Type B pancreatic cell (in vitro differentiated cells): ENCODE results near the gene MTERF4. TPM values are rescaled to one million over a fixed set of nuclear protein-coding genes. Genes with fewer than 3 reads are reported as not detected.

Experiments used
- DNase-seq: peaks from one replicate; pipeline ENCODE4 v3.0.0; 2021; ENCODE audit warnings: mixed read lengths; ENCODE audit not compliant: unreplicated experiment; ENCODE audit errors: extremely low spot score
- H3K27ac Mint-ChIP-seq: 2 replicates; pipeline ENCODE4 v1.8.0; 2021; ENCODE audit warnings: mild to moderate bottlenecking, mixed read lengths
- H3K27me3 Mint-ChIP-seq: 2 replicates; pipeline ENCODE4 v1.8.0; 2021; ENCODE audit warnings: mixed read lengths
- H3K36me3 Mint-ChIP-seq: 2 replicates; pipeline ENCODE4 v1.8.0; 2021; ENCODE audit warnings: mixed read lengths
- H3K4me1 Mint-ChIP-seq: one replicate; pipeline ENCODE4 v1.8.0; 2021; ENCODE audit warnings: mixed read lengths; ENCODE audit not compliant: unreplicated experiment
- H3K4me3 Mint-ChIP-seq: 2 replicates; pipeline ENCODE4 v1.8.0; 2021; ENCODE audit warnings: mild to moderate bottlenecking, mixed read lengths
- H3K9me3 Mint-ChIP-seq: 2 replicates; pipeline ENCODE4 v1.8.0; 2021; ENCODE audit warnings: mixed read lengths
- total RNA-seq: library from RNA; stranded (reverse); gene quantifications from 2 replicates; pipeline ENCODE4 v1.2.1, GENCODE V29; 2021; ENCODE audit warnings: low replicate concordance
- TF ChIP-seq, protein P1 (sequence below): fragments of 200-600 bp; sonication (generic); conservative IDR thresholded peaks from 2 replicates; pipeline ENCODE4 v1.5.0; 2021; ENCODE audit warnings: antibody characterized with exemption, mild to moderate bottlenecking

Gene MTERF4
- total RNA-seq, 1 donor from 2014 or later = 46.3 TPM

DNA sequence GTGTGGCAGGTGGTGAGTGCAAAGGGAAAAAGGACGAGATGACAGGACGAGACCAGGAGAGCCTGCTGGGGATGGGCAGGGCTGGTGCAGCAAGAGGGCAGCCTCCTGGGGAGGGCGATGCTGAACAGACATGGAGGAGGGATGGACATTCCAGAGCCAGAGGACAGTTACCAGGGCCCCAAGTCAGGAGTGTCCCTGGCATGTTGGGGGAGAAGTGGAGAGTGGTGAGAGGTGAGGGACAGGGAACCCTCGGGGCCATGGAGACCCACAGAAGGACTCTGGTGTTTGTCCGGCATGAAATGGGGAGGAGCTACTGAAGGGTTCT, 19.0 kb downstream of the MTERF4 start:
- Mint-ChIP-seq H3K9me3 (peaks cover 3% of the 10 kb centered on the region), H3K4me3 (no peak overlapping the region), H3K27ac (peak overlapping the region; percentile 11), H3K36me3 (peaks cover 20% of the 10 kb centered on the region), H3K27me3 (no peaks in the 10 kb centered on the region), H3K4me1 (peaks cover 12% of the 10 kb centered on the region)
- TF ChIP-seq, protein P1, sequence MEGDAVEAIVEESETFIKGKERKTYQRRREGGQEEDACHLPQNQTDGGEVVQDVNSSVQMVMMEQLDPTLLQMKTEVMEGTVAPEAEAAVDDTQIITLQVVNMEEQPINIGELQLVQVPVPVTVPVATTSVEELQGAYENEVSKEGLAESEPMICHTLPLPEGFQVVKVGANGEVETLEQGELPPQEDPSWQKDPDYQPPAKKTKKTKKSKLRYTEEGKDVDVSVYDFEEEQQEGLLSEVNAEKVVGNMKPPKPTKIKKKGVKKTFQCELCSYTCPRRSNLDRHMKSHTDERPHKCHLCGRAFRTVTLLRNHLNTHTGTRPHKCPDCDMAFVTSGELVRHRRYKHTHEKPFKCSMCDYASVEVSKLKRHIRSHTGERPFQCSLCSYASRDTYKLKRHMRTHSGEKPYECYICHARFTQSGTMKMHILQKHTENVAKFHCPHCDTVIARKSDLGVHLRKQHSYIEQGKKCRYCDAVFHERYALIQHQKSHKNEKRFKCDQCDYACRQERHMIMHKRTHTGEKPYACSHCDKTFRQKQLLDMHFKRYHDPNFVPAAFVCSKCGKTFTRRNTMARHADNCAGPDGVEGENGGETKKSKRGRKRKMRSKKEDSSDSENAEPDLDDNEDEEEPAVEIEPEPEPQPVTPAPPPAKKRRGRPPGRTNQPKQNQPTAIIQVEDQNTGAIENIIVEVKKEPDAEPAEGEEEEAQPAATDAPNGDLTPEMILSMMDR = no peak
- DNase-seq = no peak

DNA sequence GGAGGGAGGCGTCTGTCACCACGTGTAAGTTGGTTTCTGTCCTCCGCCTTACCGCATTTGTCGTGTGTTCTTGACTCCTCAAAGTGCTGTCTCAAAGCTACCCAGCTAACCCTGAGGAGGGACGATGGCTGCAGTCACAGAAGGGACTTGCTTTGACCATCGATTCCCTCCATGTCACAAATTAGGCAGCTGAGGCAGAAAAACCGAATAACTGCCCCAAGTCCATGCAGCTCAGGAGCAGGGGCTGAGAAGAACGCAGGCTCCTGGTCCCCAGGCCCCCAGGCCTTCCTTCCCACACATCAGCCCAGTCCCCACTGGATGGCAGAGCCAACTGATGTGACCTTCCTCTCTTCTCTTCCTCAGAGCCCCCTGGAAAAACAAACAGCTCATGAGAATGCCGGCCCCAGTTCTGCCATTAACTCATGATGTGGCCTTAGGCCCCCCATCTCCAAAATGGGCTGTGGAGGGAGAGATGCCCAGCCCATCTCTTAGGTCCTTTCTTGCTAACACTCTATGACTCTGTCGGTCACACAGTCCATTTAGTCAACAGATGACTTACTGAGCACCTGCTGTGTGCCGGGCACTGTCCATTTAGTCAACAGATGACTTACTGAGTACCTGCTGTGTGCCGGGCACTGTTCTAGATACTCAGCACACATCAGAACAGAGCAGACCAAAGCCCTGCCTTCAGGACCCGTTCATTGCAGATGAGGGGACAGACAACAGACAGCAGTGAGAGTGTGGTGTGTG, 19.6 kb downstream of the MTERF4 start:
- Mint-ChIP-seq H3K27me3 (no peaks in the 10 kb centered on the region), H3K27ac (peak overlapping the region; percentile 11), H3K4me3 (no peak overlapping the region)

DNA sequence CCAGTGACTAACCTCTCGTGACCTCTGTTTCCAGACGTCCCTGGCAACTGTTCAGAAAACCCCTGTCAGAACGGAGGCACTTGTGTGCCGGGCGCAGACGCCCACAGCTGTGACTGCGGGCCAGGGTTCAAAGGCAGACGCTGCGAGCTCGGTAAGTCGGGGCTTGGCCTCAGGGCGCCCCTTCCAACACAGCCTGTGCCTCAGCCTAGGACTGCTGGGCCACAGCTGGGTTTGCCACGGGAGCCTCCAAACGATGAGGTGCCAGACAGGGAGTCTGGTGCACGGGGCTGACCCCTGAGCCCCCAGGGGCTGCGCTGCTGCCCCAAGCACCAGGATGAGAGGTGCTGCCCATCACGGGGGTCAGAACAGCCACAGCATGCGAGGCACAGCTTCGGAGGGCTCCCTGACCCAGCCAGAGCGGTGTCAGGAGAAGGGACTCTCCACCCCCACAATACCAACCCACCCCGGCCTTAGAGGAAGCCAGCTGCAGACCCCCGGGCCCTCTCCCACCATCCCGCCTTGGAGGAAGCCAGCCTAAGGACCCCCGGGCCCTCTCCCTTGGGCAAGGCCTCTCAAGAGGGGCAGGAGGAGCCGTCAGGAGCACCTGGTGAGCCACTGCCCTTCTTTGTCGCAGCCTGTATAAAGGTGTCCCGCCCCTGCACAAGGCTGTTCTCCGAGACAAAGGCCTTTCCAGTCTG, 20.3 kb downstream of the MTERF4 start:
- H3K4me1 Mint-ChIP-seq = peaks cover 12% of the 10 kb centered on the region

More for the DNA sequence above, 19.6 kb downstream of the MTERF4 start:
- Mint-ChIP-seq H3K9me3 (peaks cover 3% of the 10 kb centered on the region), H3K4me1 (peaks cover 12% of the 10 kb centered on the region), H3K36me3 (peaks cover 17% of the 10 kb centered on the region)
- DNase-seq = peak; percentile 54
- TF ChIP-seq, protein P1 = no peak

DNA sequence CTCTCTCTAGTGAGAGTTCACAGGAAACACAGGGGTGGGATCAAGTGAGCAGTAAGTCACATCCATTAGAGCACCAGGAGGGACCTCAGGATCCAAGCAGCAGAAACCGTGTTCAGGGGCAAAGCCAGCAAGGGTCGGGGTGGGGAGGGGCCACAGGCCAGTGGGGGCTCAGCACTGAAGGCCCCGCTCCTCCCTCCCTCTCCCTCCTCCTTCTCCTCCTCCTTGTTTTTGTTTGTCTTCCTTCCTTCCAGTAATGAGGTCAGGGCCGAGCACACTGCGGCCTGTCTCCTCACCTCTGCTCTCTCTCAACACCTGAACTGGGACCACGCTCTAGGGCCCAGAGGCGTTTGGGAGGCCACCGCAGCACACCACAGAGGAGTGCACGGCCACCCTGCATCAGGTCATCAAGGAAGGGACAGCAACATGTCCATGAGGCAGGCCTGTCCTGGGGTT, 20.9 kb downstream of the MTERF4 start:
- peak; percentile 60 for DNase-seq
- no peaks in the 10 kb centered on the region for H3K27me3 Mint-ChIP-seq
- H3K4me1 Mint-ChIP-seq = peaks cover 12% of the 10 kb centered on the region
- H3K27ac Mint-ChIP-seq = peak overlapping the region; percentile 50
- no peak overlapping the region for H3K4me3 Mint-ChIP-seq
- peaks cover under 1% of the 10 kb centered on the region for H3K9me3 Mint-ChIP-seq
- TF ChIP-seq, protein P1 = no peak
- peaks cover 11% of the 10 kb centered on the region for H3K36me3 Mint-ChIP-seq

More for the DNA sequence above, 20.3 kb downstream of the MTERF4 start:
- Mint-ChIP-seq H3K36me3 (peaks cover 17% of the 10 kb centered on the region), H3K4me3 (no peak overlapping the region), H3K9me3 (peaks cover 3% of the 10 kb centered on the region), H3K27ac (peak overlapping the region; percentile 50), H3K27me3 (no peaks in the 10 kb centered on the region)
- TF ChIP-seq, protein P1 = no peak
- DNase-seq = peak; percentile 68

DNA sequence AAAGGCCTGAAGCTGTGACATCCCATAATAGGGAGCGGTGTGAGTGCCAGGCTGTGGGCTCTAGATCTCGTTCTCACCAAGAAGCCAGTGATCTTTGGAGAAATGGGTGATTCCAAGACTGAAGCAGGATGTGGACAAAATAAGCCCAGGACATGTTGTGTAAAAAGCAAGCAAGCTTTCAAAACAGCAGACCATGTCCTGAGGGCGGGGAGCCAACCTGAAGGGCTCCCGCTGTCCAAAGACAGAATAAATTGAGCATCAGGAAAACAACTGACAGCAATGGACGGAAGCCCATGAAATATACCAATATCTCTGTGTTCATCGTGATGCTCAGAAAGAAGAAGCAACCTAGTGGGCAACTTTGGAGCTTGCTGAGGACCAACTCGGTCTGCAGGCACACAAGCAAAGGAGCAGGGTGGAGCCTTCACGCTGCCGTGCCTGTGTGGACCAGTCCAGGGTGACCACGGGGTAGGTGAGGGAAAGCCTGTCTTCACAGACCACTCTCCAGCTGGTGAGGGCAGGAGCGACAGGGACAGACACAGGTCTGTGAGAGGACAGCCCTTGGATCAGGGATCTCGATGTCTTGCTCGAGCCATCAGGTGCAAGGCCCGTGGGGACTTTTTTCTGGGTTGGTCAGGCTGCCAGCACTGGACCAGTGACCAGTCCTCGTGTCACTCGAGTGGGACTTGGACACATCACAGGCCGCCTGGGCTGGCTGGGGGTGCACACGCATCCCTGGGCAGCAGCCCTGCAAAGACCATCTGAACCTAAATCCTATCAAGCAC, 21.5 kb downstream of the MTERF4 start:
- no peak overlapping the region for H3K4me3 Mint-ChIP-seq
- no peaks in the 10 kb centered on the region for H3K9me3 Mint-ChIP-seq
- H3K27me3 Mint-ChIP-seq = no peaks in the 10 kb centered on the region
- no peak overlapping the region for H3K27ac Mint-ChIP-seq
- DNase-seq = peak; percentile 61
- TF ChIP-seq, protein P1 = no peak
- peaks cover 10% of the 10 kb centered on the region for H3K36me3 Mint-ChIP-seq
- peaks cover 12% of the 10 kb centered on the region for H3K4me1 Mint-ChIP-seq
